Measurements from ENCODE around the gene VPS72.
"Not testable (repeated sequence)": the region's sequence is repeated elsewhere in the genome, so short reads cannot be mapped to it uniquely, and the experiment has no call there.

Gene VPS72

GRCh38 chr1:151196292-151196800 is 6.3 kb upstream of the VPS72 start:
- peak overlapping the region; percentile 45 for H3K9ac ChIP-seq (ENCODE audit: low read length)

GRCh38 chr1:151194894-151195594 is 5.0 kb upstream of the VPS72 start:
- H3K4me2 ChIP-seq (ENCODE audit: low read depth, low read length, poor library complexity, severe bottlenecking), result not testable (repeated sequence)

More at GRCh38 chr1:151196292-151196800, 6.3 kb upstream of the VPS72 start:
- H3K9me2 ChIP-seq (replicated peaks; ENCODE audit: insufficient read depth, low read length), result no peaks in the 10 kb centered on the region
- H3K4me2 ChIP-seq (ENCODE audit: low read depth, low read length, poor library complexity, severe bottlenecking), result peak overlapping the region; percentile 68
- H2AFZ ChIP-seq (ENCODE audit: low read depth, low read length, severe bottlenecking), result peak overlapping the region; percentile 86
- no peaks in the 10 kb centered on the region for H3K36me3 ChIP-seq (ENCODE audit: low read length)
- no peaks in the 10 kb centered on the region for H3K27me3 ChIP-seq (ENCODE audit: low read length)
- H3K4me3 ChIP-seq (ENCODE audit: insufficient read depth, low read length, poor library complexity, severe bottlenecking), result peak overlapping the region; percentile 33
- no peaks in the 10 kb centered on the region for H3K9me3 ChIP-seq (ENCODE audit: insufficient read depth, low read length)
- TF ChIP-seq, protein P1, sequence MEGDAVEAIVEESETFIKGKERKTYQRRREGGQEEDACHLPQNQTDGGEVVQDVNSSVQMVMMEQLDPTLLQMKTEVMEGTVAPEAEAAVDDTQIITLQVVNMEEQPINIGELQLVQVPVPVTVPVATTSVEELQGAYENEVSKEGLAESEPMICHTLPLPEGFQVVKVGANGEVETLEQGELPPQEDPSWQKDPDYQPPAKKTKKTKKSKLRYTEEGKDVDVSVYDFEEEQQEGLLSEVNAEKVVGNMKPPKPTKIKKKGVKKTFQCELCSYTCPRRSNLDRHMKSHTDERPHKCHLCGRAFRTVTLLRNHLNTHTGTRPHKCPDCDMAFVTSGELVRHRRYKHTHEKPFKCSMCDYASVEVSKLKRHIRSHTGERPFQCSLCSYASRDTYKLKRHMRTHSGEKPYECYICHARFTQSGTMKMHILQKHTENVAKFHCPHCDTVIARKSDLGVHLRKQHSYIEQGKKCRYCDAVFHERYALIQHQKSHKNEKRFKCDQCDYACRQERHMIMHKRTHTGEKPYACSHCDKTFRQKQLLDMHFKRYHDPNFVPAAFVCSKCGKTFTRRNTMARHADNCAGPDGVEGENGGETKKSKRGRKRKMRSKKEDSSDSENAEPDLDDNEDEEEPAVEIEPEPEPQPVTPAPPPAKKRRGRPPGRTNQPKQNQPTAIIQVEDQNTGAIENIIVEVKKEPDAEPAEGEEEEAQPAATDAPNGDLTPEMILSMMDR (IDR thresholded peaks at IDR 0.05; ENCODE audit: insufficient read depth, low read length, poor library complexity, severe bottlenecking), result peak; percentile 45
- no peak for TF ChIP-seq EZH2phosphoT487 (conservative IDR thresholded peaks at IDR 0.05; ENCODE audit: low read length)
- H3F3A ChIP-seq (ENCODE audit: insufficient read depth), result peaks cover 13% of the 10 kb centered on the region
- no peak overlapping the region for H3K27ac ChIP-seq (ENCODE audit: low read depth, low read length)
- H3K79me2 ChIP-seq (ENCODE audit: insufficient read depth, low read length), result peaks cover 27% of the 10 kb centered on the region
- H4K20me1 ChIP-seq (ENCODE audit: low read depth, low read length), result no peaks in the 10 kb centered on the region

DNA sequence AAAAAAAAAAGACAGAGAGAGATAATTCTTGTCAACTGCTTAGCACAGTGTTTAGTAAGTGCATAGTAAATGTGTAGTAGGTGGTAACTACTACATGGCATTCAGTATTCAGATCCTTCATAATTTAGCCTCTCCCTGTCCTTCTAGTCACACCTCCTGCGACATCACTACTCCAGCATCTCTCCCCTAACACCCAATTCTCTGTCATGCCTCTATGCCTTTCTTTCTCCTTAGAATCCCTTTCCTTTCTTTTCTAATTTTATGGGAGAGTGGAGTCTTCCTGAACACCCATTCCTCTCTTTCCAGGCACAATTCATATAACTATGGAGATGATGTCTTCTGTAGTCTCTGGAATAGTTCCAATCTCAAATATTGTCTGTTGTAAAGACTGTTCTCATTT is 3.9 kb upstream of the VPS72 start:
- no peaks in the 10 kb centered on the region for H3K9me3 ChIP-seq (ENCODE audit: insufficient read depth, low read length)

More at GRCh38 chr1:151194894-151195594, 5.0 kb upstream of the VPS72 start:
- not testable (repeated sequence) for H3K9me3 ChIP-seq (ENCODE audit: insufficient read depth, low read length); H2AFZ ChIP-seq (ENCODE audit: low read depth, low read length, severe bottlenecking); H3K9ac ChIP-seq (ENCODE audit: low read length); H3K9me2 ChIP-seq (replicated peaks; ENCODE audit: insufficient read depth, low read length); H3K36me3 ChIP-seq (ENCODE audit: low read length); H3K4me3 ChIP-seq (ENCODE audit: insufficient read depth, low read length, poor library complexity, severe bottlenecking); H3K27me3 ChIP-seq (ENCODE audit: low read length); H4K20me1 ChIP-seq (ENCODE audit: low read depth, low read length); H3K27ac ChIP-seq (ENCODE audit: low read depth, low read length)
- Histone ChIP-seq H3K79me2 (ENCODE audit: insufficient read depth, low read length) (peaks cover 16% of the 10 kb centered on the region), H3F3A (ENCODE audit: insufficient read depth) (peaks cover 13% of the 10 kb centered on the region)

More for the DNA sequence above, 3.9 kb upstream of the VPS72 start:
- H4K20me1 ChIP-seq (ENCODE audit: low read depth, low read length), result no peaks in the 10 kb centered on the region
- H3K4me3 ChIP-seq (ENCODE audit: insufficient read depth, low read length, poor library complexity, severe bottlenecking), result no peak overlapping the region
- H3K27ac ChIP-seq (ENCODE audit: low read depth, low read length), result no peak overlapping the region
- peaks cover 13% of the 10 kb centered on the region for H3F3A ChIP-seq (ENCODE audit: insufficient read depth)
- H3K27me3 ChIP-seq (ENCODE audit: low read length), result no peaks in the 10 kb centered on the region
- no peak overlapping the region for H2AFZ ChIP-seq (ENCODE audit: low read depth, low read length, severe bottlenecking)
- no peak overlapping the region for H3K4me2 ChIP-seq (ENCODE audit: low read depth, low read length, poor library complexity, severe bottlenecking)
- TF ChIP-seq, protein P1 (IDR thresholded peaks at IDR 0.05; ENCODE audit: insufficient read depth, low read length, poor library complexity, severe bottlenecking), result no peak
- no peak for TF ChIP-seq EZH2phosphoT487 (conservative IDR thresholded peaks at IDR 0.05; ENCODE audit: low read length)
- peaks cover 15% of the 10 kb centered on the region for H3K79me2 ChIP-seq (ENCODE audit: insufficient read depth, low read length)
- no peak overlapping the region for H3K9ac ChIP-seq (ENCODE audit: low read length)
- no peaks in the 10 kb centered on the region for H3K9me2 ChIP-seq (replicated peaks; ENCODE audit: insufficient read depth, low read length)
- H3K36me3 ChIP-seq (ENCODE audit: low read length), result no peaks in the 10 kb centered on the region

Data from SU-DHL-6 (cell line).